NT2/D1 (cell line): ENCODE data around the gene APPL2.

Experiments
- SUZ12 ChIP-seq: IDR thresholded peaks from 2 replicates; pipeline ENCODE4 v1.6.1; 2011; ENCODE audit not compliant: insufficient read length, insufficient read depth; ENCODE audit errors: extremely low read depth
- ZNF274 ChIP-seq: IDR thresholded peaks from 2 replicates; pipeline ENCODE4 v1.6.1; 2011; ENCODE audit warnings: mild to moderate bottlenecking, low read depth, low read length

DNA sequence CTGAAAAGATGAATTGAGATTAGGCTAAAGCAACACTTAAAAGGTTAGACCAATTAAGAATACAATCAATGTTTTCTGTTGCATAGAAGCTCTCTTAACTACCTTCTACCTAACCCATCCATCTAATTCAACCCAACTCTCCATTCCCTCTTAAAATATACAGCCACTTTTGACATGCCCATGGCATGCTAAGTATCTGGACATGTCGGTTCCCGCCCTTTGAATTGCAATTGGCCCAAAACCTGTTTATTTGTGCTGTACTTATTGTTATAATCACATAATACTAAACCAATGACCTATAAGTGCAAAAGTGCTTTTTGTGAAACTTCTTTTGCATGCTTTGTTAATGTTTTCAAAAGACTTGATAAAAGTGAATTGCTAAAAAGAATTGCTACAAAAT lies 37.6 kb upstream of the APPL2 start:
- TF ChIP-seq SUZ12: no peak
- TF ChIP-seq ZNF274: no peak
